ENCODE data around the gene ENPP7. TPM values are rescaled to one million over a fixed set of nuclear protein-coding genes. Genes with fewer than 3 reads are reported as not detected.

ENPP7 gene
- total and polyA plus RNA-seq, 2 experiments from 2014 or later, result not detected

- no peak overlapping the region for H3K27ac ChIP-seq
- H2AFZ ChIP-seq, result peak overlapping the region; percentile 100
- no peaks in the 10 kb centered on the region for H3K36me3 ChIP-seq (ENCODE audit: low read depth)
- no peaks in the 10 kb centered on the region for H4K20me1 ChIP-seq (ENCODE audit: insufficient read depth)
- H3K79me2 ChIP-seq (ENCODE audit: insufficient read depth), result no peaks in the 10 kb centered on the region
- H3F3A ChIP-seq (ENCODE audit: insufficient read depth), result no peaks in the 10 kb centered on the region
- WGBS, 2 experiments (ENCODE audit: low coverage in 1 of 2, low lambda C conversion rate in 2 of 2, missing lambda C conversion rate in 2 of 2), result 36 to 50% methylated on average over 17 to 18 of the region's 22 CpGs
- TF ChIP-seq EZH2phosphoT487 (IDR thresholded peaks at IDR 0.05; ENCODE audit: insufficient read depth, low read depth) (no peak), EZH2 (IDR thresholded peaks at IDR 0.05; ENCODE audit: insufficient read depth, poor library complexity, severe bottlenecking) (no peak)
- DNase-seq, result peak; percentile 91
- in situ Hi-C loops (cut with MboI), result no loop called here
- peak overlapping the region; percentile 83 for H3K4me2 ChIP-seq (ENCODE audit: unreplicated experiment)
- H3K9me2 ChIP-seq (ENCODE audit: insufficient read depth), result no peaks in the 10 kb centered on the region
- H3K9me3 ChIP-seq (ENCODE audit: low read depth), result no peaks in the 10 kb centered on the region
- peaks cover 4% of the 10 kb centered on the region; the same call in 1 of the 2 replicates for H3K4me1 ChIP-seq (ENCODE audit: insufficient read depth)
- H3K9ac ChIP-seq, result peak overlapping the region; percentile 73
- H3K27me3 ChIP-seq (replicated peaks; ENCODE audit: insufficient read depth), result no peaks in the 10 kb centered on the region
- peak overlapping the region; percentile 69 for H3K4me3 ChIP-seq
Observed at GRCh38 chr17:79728169-79728907, 2.4 kb upstream of the ENPP7 start.

DNA sequence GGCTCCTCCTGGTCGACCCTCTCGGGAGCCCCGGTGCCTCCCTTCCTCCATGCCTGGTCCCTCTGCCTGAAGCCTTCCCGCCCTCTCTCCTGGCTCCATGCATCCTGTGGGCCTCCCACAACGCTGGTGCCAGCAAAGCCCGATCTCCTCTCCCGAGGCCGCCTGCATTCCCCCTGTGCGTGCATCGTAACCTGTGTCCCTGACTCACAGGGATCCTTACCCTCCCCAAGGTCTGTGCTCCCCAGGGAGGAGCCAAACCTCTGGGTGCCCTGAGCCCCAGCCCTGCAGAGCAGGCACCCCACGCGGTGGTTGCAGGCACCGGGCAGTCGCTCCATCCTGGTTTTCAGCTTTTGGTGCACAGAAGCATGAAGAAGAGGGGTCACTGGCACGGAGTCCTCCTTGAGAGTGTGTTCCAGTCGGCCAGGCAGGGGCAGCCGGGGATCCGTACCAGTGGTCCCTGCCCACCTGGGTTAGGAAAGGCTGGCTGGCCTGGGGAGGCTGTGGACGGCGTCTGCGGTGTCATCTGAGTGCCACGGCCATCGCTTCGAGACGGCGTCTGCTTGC, 1.8 kb upstream of the ENPP7 start:
- Histone ChIP-seq H3F3A (ENCODE audit: insufficient read depth) (no peaks in the 10 kb centered on the region), H3K4me3 (peak overlapping the region; percentile 69), H2AFZ (peak overlapping the region; percentile 100), H3K9ac (no peak overlapping the region), H4K20me1 (ENCODE audit: insufficient read depth) (no peaks in the 10 kb centered on the region), H3K36me3 (ENCODE audit: low read depth) (no peaks in the 10 kb centered on the region), H3K9me3 (ENCODE audit: low read depth) (no peaks in the 10 kb centered on the region), H3K79me2 (ENCODE audit: insufficient read depth) (no peaks in the 10 kb centered on the region), H3K4me1 (ENCODE audit: insufficient read depth) (peaks cover 4% of the 10 kb centered on the region; the same call in 1 of the 2 replicates), H3K27me3 (replicated peaks; ENCODE audit: insufficient read depth) (no peaks in the 10 kb centered on the region), H3K4me2 (ENCODE audit: unreplicated experiment) (peak overlapping the region; percentile 83), H3K27ac (no peak overlapping the region), H3K9me2 (ENCODE audit: insufficient read depth) (no peaks in the 10 kb centered on the region)
- TF ChIP-seq EZH2phosphoT487 (IDR thresholded peaks at IDR 0.05; ENCODE audit: insufficient read depth, low read depth) (no peak), EZH2 (IDR thresholded peaks at IDR 0.05; ENCODE audit: insufficient read depth, poor library complexity, severe bottlenecking) (no peak)
- in situ Hi-C loops (cut with MboI), result no loop called here
- WGBS, 2 experiments (ENCODE audit: low coverage in 1 of 2, low lambda C conversion rate in 2 of 2, missing lambda C conversion rate in 2 of 2), result 57 to 66% methylated on average over 22 to 26 of the region's 26 CpGs
- no peak for DNase-seq

GRCh38 chr17:79729761-79730160, 982 bp upstream of the ENPP7 start:
- H2AFZ ChIP-seq, result no peak overlapping the region
- TF ChIP-seq EZH2phosphoT487 (IDR thresholded peaks at IDR 0.05; ENCODE audit: insufficient read depth, low read depth) (no peak), EZH2 (IDR thresholded peaks at IDR 0.05; ENCODE audit: insufficient read depth, poor library complexity, severe bottlenecking) (no peak)
- H3K36me3 ChIP-seq (ENCODE audit: low read depth), result no peaks in the 10 kb centered on the region
- H3K27ac ChIP-seq, result no peak overlapping the region
- H3K9me2 ChIP-seq (ENCODE audit: insufficient read depth), result no peaks in the 10 kb centered on the region
- H3K4me3 ChIP-seq, result no peak overlapping the region
- no peaks in the 10 kb centered on the region for H3F3A ChIP-seq (ENCODE audit: insufficient read depth)
- DNase-seq, result no peak
- no peak overlapping the region for H3K9ac ChIP-seq
- 68 to 78% methylated on average over 8 to 12 of the region's 12 CpGs for WGBS, 2 experiments (ENCODE audit: low coverage in 1 of 2, low lambda C conversion rate in 2 of 2, missing lambda C conversion rate in 2 of 2)
- no peak overlapping the region for H3K4me2 ChIP-seq (ENCODE audit: unreplicated experiment)
- in situ Hi-C loops (cut with MboI), result no loop called here
- H3K79me2 ChIP-seq (ENCODE audit: insufficient read depth), result no peaks in the 10 kb centered on the region
- no peaks in the 10 kb centered on the region for H4K20me1 ChIP-seq (ENCODE audit: insufficient read depth)
- H3K4me1 ChIP-seq (ENCODE audit: insufficient read depth), result peaks cover 4% of the 10 kb centered on the region; the same call in 1 of the 2 replicates
- H3K9me3 ChIP-seq (ENCODE audit: low read depth), result no peaks in the 10 kb centered on the region
- no peaks in the 10 kb centered on the region for H3K27me3 ChIP-seq (replicated peaks; ENCODE audit: insufficient read depth)

GRCh38 chr17:79730437-79730768, 340 bp upstream of the ENPP7 start:
- Histone ChIP-seq H3K4me3 (no peak overlapping the region), H3F3A (ENCODE audit: insufficient read depth) (no peaks in the 10 kb centered on the region), H3K9me3 (ENCODE audit: low read depth) (no peaks in the 10 kb centered on the region), H3K4me2 (ENCODE audit: unreplicated experiment) (no peak overlapping the region), H2AFZ (no peak overlapping the region), H3K36me3 (ENCODE audit: low read depth) (no peaks in the 10 kb centered on the region), H3K4me1 (ENCODE audit: insufficient read depth) (peaks cover 4% of the 10 kb centered on the region; the same call in 1 of the 2 replicates), H3K27me3 (replicated peaks; ENCODE audit: insufficient read depth) (no peaks in the 10 kb centered on the region), H3K79me2 (ENCODE audit: insufficient read depth) (no peaks in the 10 kb centered on the region), H3K27ac (no peak overlapping the region), H4K20me1 (ENCODE audit: insufficient read depth) (no peaks in the 10 kb centered on the region), H3K9me2 (ENCODE audit: insufficient read depth) (no peaks in the 10 kb centered on the region), H3K9ac (no peak overlapping the region)
- in situ Hi-C loops (cut with MboI), result no loop called here
- DNase-seq, result no peak
- TF ChIP-seq EZH2phosphoT487 (IDR thresholded peaks at IDR 0.05; ENCODE audit: insufficient read depth, low read depth), result no peak
- no peak for TF ChIP-seq EZH2 (IDR thresholded peaks at IDR 0.05; ENCODE audit: insufficient read depth, poor library complexity, severe bottlenecking)
- WGBS, 2 experiments (ENCODE audit: low coverage in 1 of 2, low lambda C conversion rate in 2 of 2, missing lambda C conversion rate in 2 of 2), result 85 to 89% methylated on average over 5 of the region's 5 CpGs
